GM19467 (cell line): ENCODE data around the gene CTIF.

Experiments
- ATAC-seq: cut with Tn5 transposase; IDR thresholded peaks from one replicate; pipeline ENCODE4 v1.9.1; 2021; ENCODE audit warnings: mild to moderate bottlenecking, moderate library complexity; ENCODE audit not compliant: unreplicated experiment

Gene CTIF

DNA sequence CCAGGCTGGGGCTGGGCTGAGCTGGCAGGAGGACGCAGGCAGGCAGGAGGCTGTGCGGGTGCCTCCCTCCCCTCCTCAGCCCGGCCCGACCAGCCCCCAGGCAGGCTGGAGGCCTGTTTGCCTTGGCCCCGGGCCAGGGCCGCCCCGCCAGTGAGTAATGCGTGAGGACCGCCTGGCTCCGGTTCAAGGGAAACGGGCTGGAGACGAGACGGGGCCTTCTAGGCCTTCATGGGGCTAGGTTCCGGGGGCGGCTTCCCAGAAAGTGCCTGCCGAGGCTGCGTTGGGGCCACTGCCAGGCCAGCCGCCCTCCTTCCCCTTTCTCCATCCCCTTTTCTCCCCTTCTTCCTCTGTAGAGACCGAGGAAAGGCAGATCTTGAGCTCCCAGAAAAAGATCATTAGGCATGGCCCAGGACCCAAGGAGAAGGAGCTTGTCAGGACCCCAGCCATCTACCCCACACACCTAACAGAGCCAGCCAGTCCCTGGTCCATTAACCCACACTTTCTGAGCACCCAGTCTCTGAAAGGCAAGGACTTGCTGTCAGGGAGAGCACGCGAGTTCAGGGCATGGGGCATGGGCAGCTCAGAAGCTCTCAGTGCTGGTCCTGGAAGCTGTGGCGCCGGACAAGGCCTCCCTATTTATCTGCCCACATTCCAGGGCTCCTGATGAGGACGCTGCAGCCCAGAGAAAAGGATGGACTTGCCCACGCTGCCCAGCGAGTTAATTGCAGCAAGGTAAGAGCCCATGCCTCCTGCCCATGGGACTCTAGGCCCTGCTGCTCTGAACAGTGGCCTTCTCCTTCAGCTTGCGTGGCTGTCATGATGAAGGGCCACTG is 363.4 kb downstream of the CTIF start:
- ATAC-seq: no peak

DNA sequence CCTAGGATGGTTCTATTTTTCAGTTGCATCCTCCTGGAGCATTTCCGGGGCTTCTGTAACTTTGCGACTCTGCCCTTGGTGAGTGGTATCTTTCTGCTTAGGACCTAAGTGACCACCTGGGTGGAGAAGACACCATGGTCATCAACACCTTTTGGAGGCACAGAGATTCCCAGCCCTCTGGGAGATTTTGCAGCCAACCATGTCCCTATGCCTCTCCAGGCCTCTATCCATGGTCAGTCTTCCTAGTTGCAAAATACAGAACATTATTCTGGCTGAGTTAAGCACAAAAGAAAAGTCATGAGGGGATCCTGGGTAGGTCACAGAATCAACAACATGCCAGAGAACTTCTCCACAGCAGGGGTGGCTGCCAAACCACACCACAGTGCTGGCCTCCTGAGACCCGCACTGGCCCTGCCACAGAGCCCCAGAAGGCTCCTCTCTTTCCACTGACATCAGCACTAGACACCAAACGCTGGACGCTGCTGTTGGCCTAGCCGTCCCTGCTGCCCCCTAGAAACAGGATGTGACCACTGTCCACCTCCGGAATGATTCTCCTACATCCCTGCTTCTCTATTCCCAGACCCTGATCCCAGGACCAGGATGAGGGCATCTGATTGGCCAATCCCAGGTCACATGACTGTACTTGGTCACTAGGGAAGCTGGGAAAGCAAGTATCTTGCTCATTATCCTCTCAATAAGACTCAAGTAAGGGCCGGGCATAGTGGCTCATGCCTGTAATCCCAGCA is 364.2 kb downstream of the CTIF start:
- ATAC-seq: no peak

DNA sequence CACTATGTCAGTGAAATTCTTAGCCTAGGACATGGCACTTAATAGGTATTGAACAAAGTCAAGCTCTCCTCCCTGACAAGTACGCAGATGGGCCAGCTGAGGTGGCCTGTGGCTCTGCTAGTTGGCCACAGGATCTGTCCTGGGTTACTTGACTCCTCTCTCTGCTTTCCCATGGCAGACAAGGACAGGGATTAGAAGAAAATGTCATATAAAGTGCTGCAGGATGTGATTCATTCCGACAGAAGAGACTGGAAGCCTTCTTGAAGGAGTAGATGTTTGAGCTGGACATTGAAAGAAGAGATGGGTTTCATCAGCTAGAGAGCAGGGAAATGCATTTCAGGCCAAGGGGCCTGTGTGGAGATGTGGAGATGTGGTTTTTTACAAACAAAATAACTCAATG is 365.3 kb downstream of the CTIF start:
- ATAC-seq: no peak

GRCh38 chr18:48904847-48905394 is 366.1 kb downstream of the CTIF start:
- no peak for ATAC-seq

- ATAC-seq: no peak
These were observed 366.7 kb downstream of the CTIF start for GRCh38 chr18:48905513-48905912.

GRCh38 chr18:48908916-48909315 is 370.1 kb downstream of the CTIF start:
- ATAC-seq: no peak

DNA sequence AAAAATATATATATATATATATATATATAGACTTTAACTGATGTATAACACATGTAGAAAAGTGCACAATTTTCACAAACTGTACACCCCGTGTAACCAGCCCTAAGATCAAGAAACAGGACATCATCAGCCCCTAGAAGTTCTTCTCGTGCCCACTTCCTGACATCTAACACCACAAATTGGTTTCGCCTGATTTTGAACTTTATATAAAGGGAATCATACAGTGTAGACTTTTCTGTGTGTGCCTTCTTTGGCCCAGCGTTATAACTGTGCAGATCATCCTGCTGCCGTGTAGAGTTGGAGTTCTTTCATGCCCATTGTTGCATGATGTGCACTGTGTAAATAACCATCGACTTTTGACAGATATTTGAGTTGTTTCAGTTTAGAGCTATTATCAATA is 370.9 kb downstream of the CTIF start:
- no peak for ATAC-seq

- no peak for ATAC-seq
These were observed 372.2 kb downstream of the CTIF start for GRCh38 chr18:48910972-48911545.
